K562 (cell line): Measurements from ENCODE around the gene NLGN4X. TPM values are rescaled to one million over a fixed set of nuclear protein-coding genes. Genes with fewer than 3 reads are reported as not detected.

Source experiments
- ATAC-seq: fragments of 200-7000 bp; cut with Tn5 transposase; 3 replicates; pipeline ENCODE4 v1.9.1; 2020; ENCODE audit warnings: moderate library complexity
- BruUV-seq: library from RNA; stranded (reverse); fragments of 400-500 nt; replicated peaks from 2 replicates; lab custom pipeline; 2021; lab: Mats Ljungman, UMichigan
- CTCF ChIA-PET: fragments of 300-600 bp; formaldehyde crosslinking; extraction: SDS; loops from one replicate; lab custom pipeline; 2021; ENCODE audit warnings: low intra/inter-chr PET ratio; lab: Yijun Ruan, JAX
- POLR2A ChIA-PET: fragments of 300-600, 350-650 bp; sonication (Branson Sonifier 250); formaldehyde crosslinking; extraction: SDS; loops from one replicate; lab custom pipeline; 2021; ENCODE audit warnings: antibody characterized with exemption, inconsistent platforms; lab: Yijun Ruan, JAX
- DNase-seq, 4 experiments: peaks; one replicate each; pipeline versions ENCODE4 v3.0.0 to v3.0.0-alpha.2; 2011 to 2018; ENCODE audit warnings: low spot score in 3 of 4, mixed read lengths in 3 of 4; ENCODE audit errors: extremely low read depth in 1 of 4
- FAIRE-seq: peaks from 2 replicates; lab custom pipeline; 2011; peaks lifted over from hg19 to GRCh38; lab: Jason Lieb, UNC
- H2AFZ ChIP-seq: 2 replicates; pipeline ENCODE4 v1.6.0; 2011; ENCODE audit warnings: low read depth, low read length, control low read depth, inconsistent platforms
- H3K27ac ChIP-seq: fragments of 200-600 bp; 3 replicates; pipeline ENCODE4 v1.8.0; 2011; ENCODE audit warnings: low read depth, mild to moderate bottlenecking, control low read depth, inconsistent platforms, low read length, moderate library complexity, mixed read lengths; ENCODE audit errors: extremely low read depth
- H3K27me3 ChIP-seq, 2 experiments: fragments of 300-600 bp in 1 of 2; 2 replicates in 1 of 2; 3 replicates in 1 of 2; pipeline versions ENCODE4 v1.6.0 to v1.8.0; 2011; ENCODE audit warnings: inconsistent platforms in 2 of 2, low read length in 2 of 2, mild to moderate bottlenecking in 1 of 2, mixed read lengths in 1 of 2, moderate library complexity in 1 of 2; ENCODE audit not compliant: control insufficient read depth in 2 of 2, insufficient read depth in 2 of 2
- H3K36me3 ChIP-seq: fragments of 300-600 bp; 3 replicates; pipeline ENCODE4 v1.8.0; 2011; ENCODE audit warnings: mild to moderate bottlenecking, low read length, inconsistent platforms; ENCODE audit not compliant: control insufficient read depth, insufficient read depth
- H3K4me1 ChIP-seq, 2 experiments: fragments of 200-600 bp in 1 of 2; replicated peaks in 1 of 2; 2 replicates in 1 of 2; 3 replicates in 1 of 2; pipeline versions ENCODE4 v1.5.1 to v1.8.0; 2011; ENCODE audit warnings: inconsistent platforms in 2 of 2, low read length in 2 of 2, mild to moderate bottlenecking in 1 of 2, mixed read lengths in 1 of 2, moderate library complexity in 1 of 2; ENCODE audit not compliant: control insufficient read depth in 2 of 2, insufficient read depth in 2 of 2
- H3K4me2 ChIP-seq: 2 replicates; pipeline ENCODE4 v1.6.1; 2011; ENCODE audit warnings: low read length, control low read depth, inconsistent platforms, mixed read lengths; ENCODE audit not compliant: insufficient read depth
- H3K4me3 ChIP-seq: fragments of 200-600 bp; sonication (generic), shearing (Covaris generic); 2 replicates; pipeline ENCODE4 v1.5.1; 2016; ENCODE audit warnings: control low read depth, inconsistent platforms
- H3K79me2 ChIP-seq: fragments of 200-600 bp; 3 replicates; pipeline ENCODE4 v1.8.0; 2011; ENCODE audit warnings: low read length, inconsistent platforms; ENCODE audit not compliant: control insufficient read depth, insufficient read depth
- H3K9ac ChIP-seq, 2 experiments: 2 replicates each; pipeline versions ENCODE4 v1.6.0 to v1.6.1; 2011; ENCODE audit warnings: low read depth in 2 of 2, low read length in 2 of 2, control low read depth in 1 of 2, inconsistent platforms in 1 of 2, mild to moderate bottlenecking in 1 of 2, mixed read lengths in 1 of 2; ENCODE audit not compliant: insufficient read depth in 1 of 2
- H3K9me1 ChIP-seq: one replicate; pipeline ENCODE4 v1.6.0; 2011; ENCODE audit warnings: inconsistent platforms, mild to moderate bottlenecking, low read length, moderate library complexity; ENCODE audit not compliant: control insufficient read depth, insufficient read depth
- H3K9me3 ChIP-seq: replicated peaks from 2 replicates; pipeline ENCODE4 v1.5.1; 2011; ENCODE audit warnings: low read depth, low read length, inconsistent platforms; ENCODE audit not compliant: control insufficient read depth, insufficient read depth
- H4K20me1 ChIP-seq: replicated peaks from 2 replicates; pipeline ENCODE4 v1.6.1; 2011; ENCODE audit warnings: low read length, inconsistent platforms, mixed read lengths; ENCODE audit not compliant: control insufficient read depth, insufficient read depth
- CHD2 ChIP-seq: IDR thresholded peaks from 2 replicates; pipeline ENCODE4 v1.6.1; 2011; ENCODE audit warnings: low read depth, low read length
- GTF3C2 ChIP-seq: IDR thresholded peaks from 3 replicates; pipeline ENCODE4 v1.6.1; 2011; ENCODE audit warnings: borderline replicate concordance, mild to moderate bottlenecking, moderate library complexity; ENCODE audit not compliant: insufficient read length; ENCODE audit errors: extremely low read depth
- NCOA2 ChIP-seq, 2 experiments: fragments of 450-650 bp; IDR thresholded peaks; 2 replicates each; pipeline ENCODE4 v1.6.1; 2018; ENCODE audit warnings: mild to moderate bottlenecking in 2 of 2, moderate library complexity in 1 of 2; ENCODE audit not compliant: partially characterized antibody in 2 of 2
- NFE2L1 ChIP-seq: fragments of 450-650 bp; IDR thresholded peaks from 2 replicates; pipeline ENCODE4 v1.6.1; 2016; ENCODE audit warnings: missing genetic modification characterization, low read depth, mild to moderate bottlenecking, missing compliant biosample characterization, moderate library complexity, borderline replicate concordance
- NRF1 ChIP-seq, 2 experiments: fragments of 450-650 bp; IDR thresholded peaks in 1 of 2; conservative IDR thresholded peaks in 1 of 2; 2 replicates each; pipeline ENCODE4 v1.6.1; 2014; ENCODE audit warnings: mild to moderate bottlenecking in 2 of 2
- POLR2H ChIP-seq: IDR thresholded peaks from 2 replicates; pipeline ENCODE4 v1.6.1; 2016; ENCODE audit warnings: missing genetic modification characterization, low read depth, mild to moderate bottlenecking, control low read depth, missing compliant biosample characterization, moderate library complexity
- SNIP1 ChIP-seq: fragments of 450-650 bp; IDR thresholded peaks from 2 replicates; pipeline ENCODE4 v1.7.1; 2017; ENCODE audit warnings: low read depth, mild to moderate bottlenecking
- STAT5A ChIP-seq: IDR thresholded peaks from 2 replicates; pipeline ENCODE4 v1.6.1; 2012; ENCODE audit warnings: low read length, inconsistent platforms, borderline replicate concordance
- TEAD2 ChIP-seq: fragments of 450-650 bp; IDR thresholded peaks from 2 replicates; pipeline ENCODE4 v1.6.1; 2016; ENCODE audit warnings: missing genetic modification characterization, control low read depth, missing compliant biosample characterization
- TFAP4 ChIP-seq: sonication (generic); formaldehyde crosslinking; IDR thresholded peaks from 2 replicates; pipeline ENCODE4 v1.8.0; 2022; ENCODE audit warnings: missing genetic modification reagents, mild to moderate bottlenecking, moderate library complexity, borderline replicate concordance
- TGIF2 ChIP-seq: sonication (generic); formaldehyde crosslinking; IDR thresholded peaks from 2 replicates; pipeline ENCODE4 v1.8.1; 2022; ENCODE audit warnings: mild to moderate bottlenecking, missing genetic modification reagents, moderate library complexity
- ZNF140 ChIP-seq: fragments of 250-450 bp; sonication (Bioruptor Pico); IDR thresholded peaks from 2 replicates; pipeline ENCODE4 v1.8.0; 2021; ENCODE audit warnings: moderate library complexity, mild to moderate bottlenecking, inconsistent platforms
- WGBS: fragments of 100-300 bp; shearing (Covaris generic); methylation state at CpG from one replicate; pipeline ENCODE4 v1.1.6; 2016; ENCODE audit warnings: low coverage, mixed read lengths; ENCODE audit not compliant: insufficient coverage; ENCODE audit errors: missing lambda C conversion rate; 5-methylcytosine and 5-hydroxymethylcytosine counted together
- in situ Hi-C: fragments of 300-500 bp; cut with MboI; formaldehyde crosslinking; loops from 4 replicates; pipeline ENCODE4 v1.15.0; 2018; ENCODE audit warnings: inconsistent platforms, mixed read lengths
- intact Hi-C: fragments of 100-400 bp; cut with micrococcal nuclease; formaldehyde crosslinking; loops from 2 replicates; pipeline ENCODE4 v1.14.2; 2022
- polyA plus RNA-seq, 8 experiments: library from polyadenylated mRNA; depleted of rRNA in 4 of 8; stranded (reverse) in 5 of 8; unstranded in 3 of 8; fragments of >200 nt; fragmentation: Nextera tagmentation in 2 of 8; fragmentation: Illumina TruSeq in 1 of 8; extraction: Ambion mirVana in 2 of 8; extraction: Trizol in 1 of 8; gene quantifications; 2 replicates each; pipeline versions ENCODE4 v1.2.1 to v1.2.3, GENCODE V29; 2011 to 2014; ENCODE audit warnings: inconsistent platforms in 1 of 8, missing spikeins in 1 of 8
- total RNA-seq, 7 experiments: library from RNA; depleted of rRNA in 6 of 7; stranded (reverse); fragments of >200 nt in 6 of 7; fragmentation: Illumina TruSeq in 2 of 7; extraction: Trizol in 2 of 7; gene quantifications; 2 replicates each; pipeline versions ENCODE4 v1.2.1 to v1.2.3, GENCODE V29; 2011 to 2021; ENCODE audit warnings: low replicate concordance in 1 of 7
- TF ChIP-seq, protein P1 (sequence below): sonication (generic); formaldehyde crosslinking; IDR thresholded peaks from 2 replicates; pipeline ENCODE4 v1.8.0; 2022; ENCODE audit warnings: missing genetic modification reagents, mild to moderate bottlenecking, borderline replicate concordance

NLGN4X gene
- total and polyA plus RNA-seq, 9 of the 15 experiments (the other 6 are each of a cell fraction or from before 2014, with no cell fraction given), result 0.07 TPM; not detected in 8

DNA sequence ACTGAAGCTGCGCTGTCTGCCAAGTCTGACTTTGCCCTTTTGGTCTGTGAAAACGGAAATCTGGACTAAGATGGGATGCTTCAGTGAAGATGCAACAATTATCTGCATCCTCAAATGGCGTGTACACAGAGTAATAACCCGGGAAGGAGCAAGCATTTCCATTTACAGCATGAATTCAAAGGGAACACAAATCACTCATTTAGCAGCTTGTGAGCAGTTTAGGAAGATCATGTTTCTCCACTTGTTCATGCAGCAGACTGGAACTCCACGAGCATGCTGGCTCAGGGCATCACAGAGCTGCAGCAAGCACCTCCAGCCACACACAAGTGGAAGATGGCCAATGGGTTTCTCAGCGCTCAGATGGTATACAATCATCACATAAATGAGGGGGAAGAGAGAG lies 175.5 kb downstream of the NLGN4X start (continued):
- TF ChIP-seq GTF3C2 (no peak), TEAD2 (no peak)
- TF ChIP-seq, all 486 proteins: peak for 0

DNA sequence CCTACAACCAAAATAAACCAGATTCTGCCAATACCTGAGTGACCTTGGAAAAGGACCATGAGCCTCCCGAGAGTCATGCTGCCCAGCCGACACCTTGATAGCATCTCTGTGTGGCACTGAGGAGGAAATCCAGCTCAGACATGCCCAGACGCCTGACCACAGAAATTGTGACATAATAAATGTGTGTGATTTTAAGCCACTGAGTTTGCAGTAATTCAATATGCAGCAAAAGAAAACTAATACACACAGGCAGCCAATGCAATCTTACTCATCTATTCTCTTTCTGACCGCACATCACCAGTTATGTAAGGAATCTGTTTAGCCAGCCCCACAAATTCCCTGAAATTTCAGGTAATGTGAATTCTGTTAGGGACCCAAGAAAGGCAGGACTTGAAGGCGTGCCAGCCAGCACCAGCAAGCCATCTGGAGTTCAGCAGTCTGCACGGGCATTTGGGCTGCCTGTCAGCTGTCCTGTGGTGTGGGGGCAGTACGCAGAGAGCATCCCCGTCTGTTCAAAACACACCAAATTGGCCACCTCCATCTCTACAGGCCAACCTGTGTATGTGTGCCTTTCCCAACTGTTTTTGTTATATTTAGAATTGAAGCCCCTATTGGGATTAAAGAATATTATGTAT lies 176.4 kb downstream of the NLGN4X start:
- ATAC-seq, result no peak
- no peak overlapping the region for H3K4me2 ChIP-seq
- H3K36me3 ChIP-seq, result no peaks in the 10 kb centered on the region
- no peak for DNase-seq
- no peak overlapping the region for H3K27ac ChIP-seq
- H3K79me2 ChIP-seq, result no peaks in the 10 kb centered on the region
- no peaks in the 10 kb centered on the region for H4K20me1 ChIP-seq
- 0% methylated on average over 8 of the region's 8 CpGs for whole genome bisulfite sequencing
- no peaks in the 10 kb centered on the region for H3K27me3 ChIP-seq
- in situ Hi-C loops, result no loop called here
- no peak for TF ChIP-seq POLR2H (tag)
- no peak for TF ChIP-seq TGIF2 (CRISPR knock-in tag)
- TF ChIP-seq NCOA2 (IDR thresholded peaks at IDR 0.05; ENCODE audit: partially characterized antibody in 2 of 2), result no peak
- TF ChIP-seq, protein P1, sequence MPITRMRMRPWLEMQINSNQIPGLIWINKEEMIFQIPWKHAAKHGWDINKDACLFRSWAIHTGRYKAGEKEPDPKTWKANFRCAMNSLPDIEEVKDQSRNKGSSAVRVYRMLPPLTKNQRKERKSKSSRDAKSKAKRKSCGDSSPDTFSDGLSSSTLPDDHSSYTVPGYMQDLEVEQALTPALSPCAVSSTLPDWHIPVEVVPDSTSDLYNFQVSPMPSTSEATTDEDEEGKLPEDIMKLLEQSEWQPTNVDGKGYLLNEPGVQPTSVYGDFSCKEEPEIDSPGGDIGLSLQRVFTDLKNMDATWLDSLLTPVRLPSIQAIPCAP (CRISPR knock-in tag), result no peak
- TF ChIP-seq CHD2, result no peak
- no peak for TF ChIP-seq NRF1 (conservative IDR thresholded peaks at IDR 0.05 in 1 of 2, IDR thresholded peaks at IDR 0.05 in 1 of 2)
- no peak for TF ChIP-seq SNIP1
- no peak for TF ChIP-seq NFE2L1 (tag)
- no peak for TF ChIP-seq TFAP4 (CRISPR knock-in tag)
- TF ChIP-seq ZNF140 (CRISPR knock-in tag), result no peak
- no peak for TF ChIP-seq STAT5A
- TF ChIP-seq, all 486 proteins: peak for 0
- ChIA-PET CTCF (no interaction called here), POLR2A (no interaction called here)
- no TSS peak for BruUV-seq
- no peak for FAIRE-seq
- no peaks in the 10 kb centered on the region for H3K9me3 ChIP-seq
- H3K9ac ChIP-seq, result no peak overlapping the region
- no peaks in the 10 kb centered on the region for H3K4me1 ChIP-seq
- intact Hi-C loops, result no loop called here
- H2AFZ ChIP-seq, result no peak overlapping the region
- H3K9me1 ChIP-seq, result no peaks in the 10 kb centered on the region
- H3K4me3 ChIP-seq, result no peak overlapping the region
